ENCODE measurements around the gene CAMSAP3.

DNA sequence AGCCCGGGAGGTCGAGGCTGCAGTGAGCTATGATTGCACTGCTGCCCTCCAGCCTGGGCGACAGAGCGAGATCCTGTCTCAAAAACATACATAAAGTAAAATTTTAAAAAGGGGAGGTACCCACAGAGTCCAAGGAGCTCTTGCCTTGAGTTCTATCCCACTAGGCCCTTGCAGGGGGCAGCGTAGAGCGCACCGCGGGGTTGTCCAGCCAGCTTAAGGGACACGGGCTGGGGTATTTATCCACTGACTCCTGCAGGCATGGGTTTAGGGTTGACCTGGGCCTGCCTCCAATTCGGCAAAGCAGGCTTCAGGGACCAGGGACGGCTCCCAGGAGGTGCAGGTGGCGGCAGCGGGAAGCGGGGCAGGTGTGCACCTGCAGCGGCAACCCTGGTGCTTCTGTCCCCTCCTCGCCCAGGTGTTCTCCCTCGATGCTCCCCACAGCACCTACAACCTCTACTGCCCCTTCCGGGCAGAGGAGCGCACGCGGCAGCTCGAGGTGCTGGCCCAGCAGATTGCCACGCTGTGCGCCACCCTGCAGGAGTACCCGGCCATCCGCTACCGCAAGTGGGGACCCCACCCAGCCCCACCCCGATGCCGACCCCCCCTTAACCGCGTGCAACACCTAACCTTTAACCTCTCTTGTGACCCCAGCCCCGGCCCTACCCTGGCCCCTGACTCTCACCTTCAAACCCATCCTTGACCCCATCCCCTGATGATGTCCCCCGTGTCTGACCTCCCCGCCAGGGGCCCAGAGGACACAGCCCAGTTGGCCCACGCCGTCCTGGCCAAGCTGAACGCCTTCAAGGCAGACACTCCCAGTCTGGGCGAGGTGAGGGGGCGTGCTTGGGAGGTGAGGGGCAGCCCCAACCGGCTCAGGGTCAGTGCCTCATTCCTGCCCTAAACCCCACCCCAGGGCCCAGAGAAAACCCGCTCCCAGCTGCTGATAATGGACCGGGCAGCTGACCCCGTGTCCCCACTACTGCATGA, 45.9 kb downstream of the CAMSAP3 start:
- TF ChIP-seq, protein P1, sequence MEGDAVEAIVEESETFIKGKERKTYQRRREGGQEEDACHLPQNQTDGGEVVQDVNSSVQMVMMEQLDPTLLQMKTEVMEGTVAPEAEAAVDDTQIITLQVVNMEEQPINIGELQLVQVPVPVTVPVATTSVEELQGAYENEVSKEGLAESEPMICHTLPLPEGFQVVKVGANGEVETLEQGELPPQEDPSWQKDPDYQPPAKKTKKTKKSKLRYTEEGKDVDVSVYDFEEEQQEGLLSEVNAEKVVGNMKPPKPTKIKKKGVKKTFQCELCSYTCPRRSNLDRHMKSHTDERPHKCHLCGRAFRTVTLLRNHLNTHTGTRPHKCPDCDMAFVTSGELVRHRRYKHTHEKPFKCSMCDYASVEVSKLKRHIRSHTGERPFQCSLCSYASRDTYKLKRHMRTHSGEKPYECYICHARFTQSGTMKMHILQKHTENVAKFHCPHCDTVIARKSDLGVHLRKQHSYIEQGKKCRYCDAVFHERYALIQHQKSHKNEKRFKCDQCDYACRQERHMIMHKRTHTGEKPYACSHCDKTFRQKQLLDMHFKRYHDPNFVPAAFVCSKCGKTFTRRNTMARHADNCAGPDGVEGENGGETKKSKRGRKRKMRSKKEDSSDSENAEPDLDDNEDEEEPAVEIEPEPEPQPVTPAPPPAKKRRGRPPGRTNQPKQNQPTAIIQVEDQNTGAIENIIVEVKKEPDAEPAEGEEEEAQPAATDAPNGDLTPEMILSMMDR (IDR thresholded peaks at IDR 0.05) = no peak
- no peak for TF ChIP-seq POLR2A (IDR thresholded peaks at IDR 0.05)
